AG04449 (cell line): ENCODE results near the gene HRCT1.
"Not testable (repeated sequence)": the region's sequence is repeated elsewhere in the genome, so short reads cannot be mapped to it uniquely, and the experiment has no call there.

Experiments
- CTCF ChIA-PET: fragments of 350-600 bp; formaldehyde crosslinking; extraction: SDS; loops from one replicate; lab custom pipeline; 2021; ENCODE audit warnings: antibody characterized with exemption; lab: Yijun Ruan, JAX
- POLR2A ChIA-PET: fragments of 400-600, 350-600 bp; formaldehyde crosslinking; extraction: SDS; loops from one replicate; lab custom pipeline; 2020; ENCODE audit warnings: antibody characterized with exemption, inconsistent platforms; lab: Yijun Ruan, JAX
- DNase-seq: peaks from one replicate; pipeline ENCODE4 v3.0.0-alpha.2; 2010; ENCODE audit warnings: low read depth, low spot score
- H3K4me3 ChIP-seq: 2 replicates; pipeline ENCODE4 v1.5.1; 2011; ENCODE audit warnings: low read depth, mild to moderate bottlenecking, control low read depth, low read length
- CTCF ChIP-seq: IDR thresholded peaks from one replicate; pipeline ENCODE4 v1.5.1; 2011; ENCODE audit warnings: mild to moderate bottlenecking, moderate library complexity, low read length, control low read depth, inconsistent platforms; ENCODE audit not compliant: insufficient read depth; ENCODE audit errors: missing control alignments

HRCT1 gene

GRCh38 chr9:35891646-35892045 lies 14.4 kb upstream of the HRCT1 start:
- ChIA-PET POLR2A (no interaction called here), CTCF (interaction anchor here (1.2 to 3.1 kb wide), 6 partner anchors 10 to 65 kb away, joined by 3 to 38 read pairs (median 4); no protein-coding TSS in a partner anchor)
- no peak for TF ChIP-seq CTCF
- H3K4me3 ChIP-seq = no peak overlapping the region
- DNase-seq = no peak

- H3K4me3 ChIP-seq = no peak overlapping the region
- ChIA-PET CTCF (interaction anchor here (1.2 to 3.1 kb wide), 6 partner anchors 10 to 66 kb away, joined by 3 to 38 read pairs (median 4); no protein-coding TSS in a partner anchor), POLR2A (no interaction called here)
- TF ChIP-seq CTCF = no peak
- DNase-seq = no peak
These were observed 14.0 kb upstream of the HRCT1 start for GRCh38 chr9:35892051-35892450.

- CTCF ChIA-PET = interaction anchor here (1.0 to 6.1 kb wide), 6 partner anchors 9 to 127 kb away, joined by 3 to 49 read pairs (median 12); partner anchors contain the start of gene HRCT1
These were observed 9.4 kb upstream of the HRCT1 start for GRCh38 chr9:35896570-35896969.

GRCh38 chr9:35897376-35898099 lies 8.5 kb upstream of the HRCT1 start:
- POLR2A ChIA-PET, H3K4me3 ChIP-seq, DNase-seq: not testable (repeated sequence)
- CTCF ChIA-PET = interaction anchor here (1.0 to 6.1 kb wide), 9 partner anchors 8 to 126 kb away, joined by 3 to 49 read pairs (median 7); partner anchors contain the start of gene HRCT1

More at GRCh38 chr9:35896570-35896969, 9.4 kb upstream of the HRCT1 start:
- TF ChIP-seq CTCF = no peak
- DNase-seq = no peak
- no peak overlapping the region for H3K4me3 ChIP-seq
- POLR2A ChIA-PET = no interaction called here

- POLR2A ChIA-PET = no interaction called here
- CTCF ChIA-PET = interaction anchor here (0.8 to 6.1 kb wide), 7 partner anchors 12 to 125 kb away, joined by 3 to 49 read pairs (median 7); no protein-coding TSS in a partner anchor
- no peak for DNase-seq
- no peak for TF ChIP-seq CTCF
- no peak overlapping the region for H3K4me3 ChIP-seq
These were observed 7.7 kb upstream of the HRCT1 start for GRCh38 chr9:35898337-35898736.

- TF ChIP-seq CTCF = no peak
- no peak overlapping the region for H3K4me3 ChIP-seq
- ChIA-PET POLR2A (no interaction called here), CTCF (interaction anchor here (0.8 to 6.1 kb wide), 6 partner anchors 12 to 124 kb away, joined by 3 to 49 read pairs (median 7); no protein-coding TSS in a partner anchor)
- DNase-seq = no peak
These were observed 7.0 kb upstream of the HRCT1 start for GRCh38 chr9:35899021-35899420.
